ENCODE measurements around the gene CLCN1. TPM values are rescaled to one million over a fixed set of nuclear protein-coding genes. Genes with fewer than 3 reads are reported as not detected.

Gene CLCN1
- polyA plus RNA-seq, 1 donor from 2014 or later = not detected

GRCh38 chr7:143305423-143306070 lies 10.4 kb upstream of the CLCN1 start:
- H3K9me3 Mint-ChIP-seq = no peaks in the 10 kb centered on the region
- peak overlapping the region in 2 of 3 donors; percentile 72 to 73 for H3K27ac Mint-ChIP-seq
- peaks cover 23 to 30% (median 27%) of the 10 kb centered on the region in 3 donors for H3K4me1 Mint-ChIP-seq
- no peaks in the 10 kb centered on the region for H3K27me3 Mint-ChIP-seq
- no peak overlapping the region for H3K4me3 Mint-ChIP-seq
- peaks cover 21% of the 10 kb centered on the region for H3K36me3 Mint-ChIP-seq

GRCh38 chr7:143308632-143309031 lies 7.3 kb upstream of the CLCN1 start:
- Mint-ChIP-seq H3K4me3 (no peak overlapping the region), H3K9me3 (no peaks in the 10 kb centered on the region), H3K27me3 (no peaks in the 10 kb centered on the region), H3K36me3 (peaks cover 17% of the 10 kb centered on the region), H3K4me1 (peaks cover 16 to 23% (median 19%) of the 10 kb centered on the region in 3 donors), H3K27ac (peak overlapping the region in 1 of 3 donors; percentile 86)

GRCh38 chr7:143314127-143314526 lies 1.8 kb upstream of the CLCN1 start:
- peak overlapping the region in 1 of 3 donors; percentile 81 for H3K27ac Mint-ChIP-seq

GRCh38 chr7:143316492-143316891 lies 581 bp downstream of the CLCN1 start:
- H3K4me3 Mint-ChIP-seq = no peak overlapping the region
- no peak overlapping the region for H3K27ac Mint-ChIP-seq

More at GRCh38 chr7:143314127-143314526, 1.8 kb upstream of the CLCN1 start:
- no peak overlapping the region for H3K4me3 Mint-ChIP-seq
- peaks cover 8 to 9% (median 9%) of the 10 kb centered on the region in 3 donors for H3K4me1 Mint-ChIP-seq
- H3K27me3 Mint-ChIP-seq = no peaks in the 10 kb centered on the region
- H3K36me3 Mint-ChIP-seq = peaks cover 8% of the 10 kb centered on the region
- no peaks in the 10 kb centered on the region for H3K9me3 Mint-ChIP-seq

GRCh38 chr7:143318661-143319060 lies 2.8 kb downstream of the CLCN1 start:
- H3K27me3 Mint-ChIP-seq = no peaks in the 10 kb centered on the region
- H3K27ac Mint-ChIP-seq = peak overlapping the region in 1 of 3 donors; percentile 37
- no peaks in the 10 kb centered on the region for H3K36me3 Mint-ChIP-seq
- no peak overlapping the region for H3K4me3 Mint-ChIP-seq
- peaks cover 0 to 3% (median 2%) of the 10 kb centered on the region in 3 donors for H3K4me1 Mint-ChIP-seq
- no peaks in the 10 kb centered on the region for H3K9me3 Mint-ChIP-seq

More at GRCh38 chr7:143316492-143316891, 581 bp downstream of the CLCN1 start:
- Mint-ChIP-seq H3K4me1 (peaks cover 0 to 2% (median 0%) of the 10 kb centered on the region in 3 donors), H3K27me3 (no peaks in the 10 kb centered on the region), H3K36me3 (no peaks in the 10 kb centered on the region), H3K9me3 (no peaks in the 10 kb centered on the region)

GRCh38 chr7:143320620-143321019 lies 4.7 kb downstream of the CLCN1 start:
- Mint-ChIP-seq H3K9me3 (no peaks in the 10 kb centered on the region), H3K4me1 (peaks cover 14 to 22% (median 22%) of the 10 kb centered on the region in 3 donors), H3K4me3 (no peak overlapping the region), H3K36me3 (no peaks in the 10 kb centered on the region), H3K27ac (no peak overlapping the region), H3K27me3 (no peaks in the 10 kb centered on the region)

GRCh38 chr7:143321242-143321641 lies 5.3 kb downstream of the CLCN1 start:
- H3K27ac Mint-ChIP-seq = no peak overlapping the region
- peak overlapping the region in 1 of 4 donors; percentile 68 for H3K4me3 Mint-ChIP-seq
- H3K36me3 Mint-ChIP-seq = no peaks in the 10 kb centered on the region
- H3K27me3 Mint-ChIP-seq = no peaks in the 10 kb centered on the region
- no peaks in the 10 kb centered on the region for H3K9me3 Mint-ChIP-seq
- peaks cover 17 to 27% (median 24%) of the 10 kb centered on the region in 3 donors for H3K4me1 Mint-ChIP-seq

GRCh38 chr7:143321734-143322133 lies 5.8 kb downstream of the CLCN1 start:
- H3K27me3 Mint-ChIP-seq = no peaks in the 10 kb centered on the region
- H3K27ac Mint-ChIP-seq = no peak overlapping the region
- H3K9me3 Mint-ChIP-seq = no peaks in the 10 kb centered on the region
- no peak overlapping the region for H3K4me3 Mint-ChIP-seq
- H3K36me3 Mint-ChIP-seq = no peaks in the 10 kb centered on the region
- H3K4me1 Mint-ChIP-seq = peaks cover 21 to 30% (median 25%) of the 10 kb centered on the region in 3 donors

- no peaks in the 10 kb centered on the region for H3K9me3 Mint-ChIP-seq
- peak overlapping the region in 1 of 3 donors; percentile 82 for H3K27ac Mint-ChIP-seq
- H3K36me3 Mint-ChIP-seq = no peaks in the 10 kb centered on the region
- H3K27me3 Mint-ChIP-seq = no peaks in the 10 kb centered on the region
- peaks cover 25 to 38% (median 28%) of the 10 kb centered on the region in 3 donors for H3K4me1 Mint-ChIP-seq
- no peak overlapping the region for H3K4me3 Mint-ChIP-seq
Observed at GRCh38 chr7:143322760-143323633, 7.1 kb downstream of the CLCN1 start.

- H3K9me3 Mint-ChIP-seq = no peaks in the 10 kb centered on the region
- H3K27ac Mint-ChIP-seq = no peak overlapping the region
- H3K27me3 Mint-ChIP-seq = no peaks in the 10 kb centered on the region
- peaks cover 27 to 45% (median 33%) of the 10 kb centered on the region in 3 donors for H3K4me1 Mint-ChIP-seq
- peak overlapping the region in 1 of 4 donors; percentile 33 for H3K4me3 Mint-ChIP-seq
- H3K36me3 Mint-ChIP-seq = no peaks in the 10 kb centered on the region
Observed at GRCh38 chr7:143323653-143324052, 7.7 kb downstream of the CLCN1 start.

- no peaks in the 10 kb centered on the region for H3K36me3 Mint-ChIP-seq
- H3K27me3 Mint-ChIP-seq = no peaks in the 10 kb centered on the region
- H3K9me3 Mint-ChIP-seq = no peaks in the 10 kb centered on the region
- H3K27ac Mint-ChIP-seq = peak overlapping the region; percentile 71 to 98 (median 88)
- peaks cover 27 to 48% (median 36%) of the 10 kb centered on the region in 3 donors for H3K4me1 Mint-ChIP-seq
- H3K4me3 Mint-ChIP-seq = peak overlapping the region; percentile 49 to 82 (median 74)
Observed at GRCh38 chr7:143325240-143325639, 9.3 kb downstream of the CLCN1 start.

GRCh38 chr7:143327903-143328302 lies 12.0 kb downstream of the CLCN1 start:
- peaks cover 3% of the 10 kb centered on the region for H3K27me3 Mint-ChIP-seq
- H3K4me3 Mint-ChIP-seq = peak overlapping the region; percentile 1 to 88 (median 75)
- H3K27ac Mint-ChIP-seq = peak overlapping the region; percentile 3 to 83 (median 65)
- H3K9me3 Mint-ChIP-seq = no peaks in the 10 kb centered on the region
- H3K36me3 Mint-ChIP-seq = no peaks in the 10 kb centered on the region
- peaks cover 27 to 46% (median 34%) of the 10 kb centered on the region in 3 donors for H3K4me1 Mint-ChIP-seq

- Mint-ChIP-seq H3K4me3 (peak overlapping the region in 1 of 4 donors; percentile 74), H3K9me3 (no peaks in the 10 kb centered on the region), H3K27me3 (peaks cover 3% of the 10 kb centered on the region), H3K27ac (no peak overlapping the region), H3K36me3 (no peaks in the 10 kb centered on the region), H3K4me1 (peaks cover 23 to 36% (median 25%) of the 10 kb centered on the region in 3 donors)
Observed at GRCh38 chr7:143329471-143330170, 13.7 kb downstream of the CLCN1 start.

GRCh38 chr7:143331179-143331801 lies 15.4 kb downstream of the CLCN1 start:
- Mint-ChIP-seq H3K27me3 (peaks cover 3% of the 10 kb centered on the region), H3K4me3 (no peak overlapping the region), H3K4me1 (peaks cover 13 to 22% (median 13%) of the 10 kb centered on the region in 3 donors), H3K27ac (peak overlapping the region in 1 of 3 donors; percentile 11), H3K9me3 (no peaks in the 10 kb centered on the region), H3K36me3 (no peaks in the 10 kb centered on the region)

Measured in IgD-negative memory B cell (primary cell).